HG02973 (cell line): Measurements from ENCODE around the gene WWTR1.

Experiments
- ATAC-seq: cut with Tn5 transposase; IDR thresholded peaks from one replicate; pipeline ENCODE4 v1.9.1; 2021; ENCODE audit warnings: moderate library complexity; ENCODE audit not compliant: unreplicated experiment

WWTR1 gene

DNA sequence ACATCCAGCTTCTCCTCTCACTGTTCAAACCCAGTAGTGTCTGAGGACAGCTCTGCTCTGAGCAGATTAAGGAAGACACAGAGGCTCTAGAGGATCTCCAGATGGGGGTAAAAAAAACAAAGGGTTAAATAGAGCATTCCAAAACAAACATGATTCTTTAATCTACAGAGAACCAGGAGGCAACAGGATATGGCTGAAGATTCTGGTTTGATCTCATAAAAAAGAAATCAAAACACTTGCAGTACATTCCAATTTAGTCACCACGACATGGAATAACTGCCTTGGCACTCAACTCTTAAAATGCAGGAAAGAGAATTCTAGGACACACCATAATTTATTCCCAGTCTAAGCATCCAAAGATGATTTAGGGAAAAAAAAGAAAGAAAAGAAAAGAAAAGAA lies 151.3 kb downstream of the WWTR1 start:
- no peak for ATAC-seq

DNA sequence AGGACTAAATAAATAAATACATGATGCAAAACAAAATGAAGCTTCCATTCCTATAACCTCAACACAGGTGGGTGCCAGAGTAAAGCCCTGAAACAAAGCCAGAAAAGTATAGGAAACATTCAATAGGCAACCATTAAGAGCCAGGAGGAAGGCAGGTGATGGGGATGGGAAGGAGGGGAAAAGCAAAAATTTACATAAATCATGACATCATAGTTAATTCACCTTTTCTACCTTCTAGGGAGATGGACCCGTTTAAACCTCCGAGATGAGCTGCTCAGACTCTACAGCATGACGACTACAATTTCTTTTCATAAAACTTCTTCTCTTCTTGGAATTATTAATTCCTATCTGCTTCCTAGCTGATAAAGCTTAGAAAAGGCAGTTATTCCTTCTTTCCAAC lies 155.4 kb downstream of the WWTR1 start:
- ATAC-seq = no peak

DNA sequence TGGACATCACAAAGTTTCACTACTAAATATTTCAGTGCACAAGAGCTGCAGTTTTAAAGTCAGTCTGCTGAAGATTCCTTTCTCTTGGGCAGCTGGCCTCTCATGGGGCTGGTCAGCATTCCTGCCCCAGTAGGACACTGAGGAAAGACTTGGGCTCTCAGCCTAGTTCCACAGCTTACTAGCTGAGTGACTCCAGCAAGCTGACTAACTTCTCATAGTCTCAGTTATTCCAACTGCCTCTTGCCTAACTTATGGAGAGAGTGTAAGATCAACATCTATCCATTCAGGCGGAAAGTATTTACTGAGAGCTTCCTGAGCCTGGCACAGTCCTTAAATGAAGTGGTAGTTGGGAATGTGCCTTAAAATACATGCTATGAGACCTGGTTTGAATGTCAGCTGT lies 156.3 kb downstream of the WWTR1 start:
- no peak for ATAC-seq

DNA sequence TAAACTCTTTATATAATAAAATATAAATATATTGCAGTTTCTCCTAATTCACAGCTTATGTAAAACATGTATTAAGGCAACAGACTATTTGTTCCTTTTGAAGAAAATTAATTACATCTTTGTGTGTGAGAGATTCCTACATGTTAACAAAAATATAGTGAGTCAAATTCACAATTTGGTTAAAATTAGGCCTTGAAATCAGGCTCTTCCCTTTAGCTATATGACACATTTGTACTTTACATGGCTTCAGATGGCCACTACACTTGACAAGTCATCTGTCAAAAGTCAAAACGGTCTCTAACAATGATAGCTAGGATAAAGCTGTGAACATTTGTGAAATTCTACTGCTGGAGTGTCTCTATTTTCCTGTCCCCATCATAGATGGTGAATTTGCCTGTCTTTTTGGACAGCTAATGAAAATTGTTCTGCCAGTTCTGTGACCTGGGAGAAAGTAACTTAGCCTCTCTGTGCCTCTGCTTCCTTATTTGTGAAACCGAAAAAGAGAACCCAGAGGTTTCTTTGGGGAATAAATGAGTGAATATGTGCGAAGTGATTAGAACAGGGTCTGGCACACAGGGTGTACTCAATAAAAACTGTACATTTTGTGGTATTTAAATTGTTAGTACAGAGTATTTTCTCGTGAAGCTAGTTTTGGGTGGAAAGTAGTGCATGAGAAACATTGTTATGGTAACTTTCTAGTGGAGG lies 159.7 kb downstream of the WWTR1 start:
- ATAC-seq = no peak

DNA sequence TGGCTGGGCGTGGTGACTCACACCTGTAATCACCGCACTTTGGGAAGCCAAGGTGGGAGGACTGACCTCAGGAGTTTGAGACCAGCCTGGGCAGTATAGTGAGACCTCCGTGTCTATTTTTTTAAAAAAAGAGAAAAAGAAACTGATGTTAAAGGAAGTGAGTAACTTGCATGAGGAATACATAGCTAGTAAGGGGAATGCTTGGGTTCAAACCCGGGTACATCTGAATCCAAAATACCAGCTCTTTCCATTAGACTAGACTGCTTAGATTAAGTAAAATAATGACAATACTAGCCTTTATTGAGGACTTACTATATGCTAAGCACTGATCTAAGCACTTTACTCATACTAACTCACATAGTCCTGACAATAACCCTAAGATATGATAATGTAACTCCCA lies 160.9 kb downstream of the WWTR1 start:
- no peak for ATAC-seq

DNA sequence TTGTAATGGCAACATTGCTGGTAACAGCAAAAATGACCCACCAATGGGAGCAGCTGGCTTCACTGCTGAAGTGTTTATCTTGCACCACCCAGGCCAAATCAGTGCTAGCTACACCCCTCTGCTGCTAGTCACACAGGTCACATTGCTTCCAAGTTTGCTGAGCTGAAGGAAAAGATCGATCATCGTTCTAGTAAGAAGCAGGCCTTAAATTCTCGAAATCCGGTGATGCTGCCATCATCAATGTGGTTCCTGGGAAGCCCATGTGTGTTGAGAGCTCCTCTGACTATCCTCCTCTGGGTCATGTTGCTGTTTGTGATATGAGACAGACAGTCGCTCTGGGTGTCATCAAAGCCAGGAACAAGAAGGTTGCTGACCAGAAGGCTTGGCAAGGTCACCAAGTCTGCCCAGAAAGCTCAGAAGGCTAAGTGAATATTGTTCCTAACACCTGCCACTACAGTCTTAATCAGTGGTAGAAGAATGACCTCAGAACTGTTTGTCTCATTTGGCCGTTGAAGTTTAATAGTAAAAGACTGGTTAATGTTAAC lies 162.2 kb downstream of the WWTR1 start:
- no peak for ATAC-seq

DNA sequence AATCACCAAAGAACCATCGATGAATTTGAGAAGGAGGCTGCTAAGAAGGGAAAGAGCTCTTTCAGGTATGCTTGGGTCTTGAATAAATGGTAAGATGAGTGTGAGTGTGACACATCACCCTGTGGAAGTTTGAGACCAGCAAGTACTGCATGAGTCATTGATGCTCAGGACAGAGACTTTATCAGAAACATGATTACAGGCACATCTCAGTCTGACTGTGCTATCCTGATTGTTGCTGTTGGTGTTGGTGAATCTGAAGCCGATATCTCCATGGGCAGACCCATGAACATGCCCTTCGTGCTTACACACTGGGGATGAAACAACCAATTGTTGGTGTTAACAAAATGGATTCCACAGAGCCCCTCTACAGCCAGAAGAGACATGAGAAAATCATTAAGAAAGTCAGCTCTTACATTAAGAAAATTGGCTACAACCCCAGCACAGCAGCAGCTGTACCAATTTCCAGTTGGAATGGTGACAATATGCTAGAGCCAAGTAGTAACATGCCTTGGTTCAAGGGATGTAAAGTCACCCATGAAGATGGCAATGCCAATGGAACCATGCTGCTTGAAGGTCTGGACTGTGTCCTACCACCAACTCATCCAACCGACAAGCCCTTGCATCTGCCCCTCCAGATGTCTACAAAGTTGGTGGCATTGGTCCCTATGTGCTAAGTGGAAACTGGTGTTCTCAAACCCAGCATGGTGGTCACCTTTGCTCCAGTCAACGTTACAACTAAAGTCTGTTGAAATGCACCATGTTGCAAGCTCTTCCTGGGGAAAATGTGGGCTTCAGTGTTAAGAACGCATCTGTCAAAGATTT lies 162.9 kb downstream of the WWTR1 start:
- ATAC-seq = no peak

DNA sequence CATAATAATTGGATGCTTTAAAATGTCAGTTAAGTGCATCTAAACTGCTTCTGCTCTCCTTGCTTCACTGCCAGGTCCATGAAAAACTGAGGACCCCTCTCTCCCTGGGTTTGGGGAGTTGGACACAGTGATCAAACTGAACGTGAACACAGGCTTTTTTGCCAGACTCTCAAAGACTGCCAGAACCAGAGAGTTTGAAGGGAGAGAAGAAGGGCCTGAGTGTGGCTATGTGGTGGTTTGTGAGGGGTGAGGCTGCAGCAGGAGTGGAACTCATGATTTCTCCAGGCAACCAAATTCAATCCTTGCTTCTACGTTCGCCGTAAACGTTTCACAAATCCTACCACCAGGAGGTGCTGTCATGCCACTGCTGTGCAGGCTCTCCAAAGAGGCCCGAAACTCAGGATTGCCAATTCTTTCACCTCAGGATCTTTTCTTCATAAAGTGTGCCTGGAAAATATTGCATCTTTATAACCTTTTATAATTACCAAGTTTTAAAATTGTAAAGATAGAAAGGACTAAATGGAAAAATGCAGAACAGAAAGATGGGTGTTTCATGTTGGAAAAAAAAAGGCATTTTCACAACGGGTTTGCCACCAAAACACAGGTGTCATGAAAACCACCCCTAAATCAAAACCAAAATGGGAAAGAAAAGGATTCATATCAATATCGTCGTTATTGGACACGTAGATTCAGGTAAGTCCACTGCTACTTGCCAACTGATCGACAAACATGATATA lies 163.6 kb downstream of the WWTR1 start:
- ATAC-seq = no peak

DNA sequence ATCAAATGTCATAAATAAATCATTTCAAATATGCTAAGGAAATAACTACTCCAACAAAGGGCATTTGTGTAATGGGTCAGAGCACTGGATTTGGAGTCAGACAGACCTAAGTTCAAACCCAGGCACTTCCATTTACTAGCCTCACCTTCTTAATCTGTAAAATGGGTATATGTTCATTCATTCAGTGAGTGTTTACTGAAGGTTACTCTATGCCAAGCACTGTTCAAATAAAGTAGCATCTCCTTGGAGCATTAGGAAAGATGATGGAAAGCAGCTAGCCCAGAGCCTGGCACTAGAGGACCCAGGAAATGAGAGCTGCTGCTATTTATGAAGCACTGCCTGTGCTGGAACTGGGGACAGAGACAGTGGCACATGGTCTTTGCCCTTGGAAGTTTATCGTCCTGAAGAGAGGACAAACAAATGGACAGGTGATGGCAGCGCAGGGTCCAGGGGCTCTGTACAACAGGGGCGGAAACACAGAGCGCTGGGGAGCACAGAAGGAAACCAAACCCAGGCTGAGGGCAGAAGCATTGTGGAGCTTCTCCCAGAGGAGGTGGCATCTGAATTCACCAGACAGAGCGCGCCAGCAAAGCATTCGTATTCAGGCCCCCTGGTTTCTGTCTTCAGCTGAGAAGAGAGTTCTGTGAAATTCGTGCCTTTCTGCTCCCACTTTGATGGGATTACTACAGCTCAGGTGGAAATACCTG lies 164.4 kb downstream of the WWTR1 start:
- no peak for ATAC-seq

DNA sequence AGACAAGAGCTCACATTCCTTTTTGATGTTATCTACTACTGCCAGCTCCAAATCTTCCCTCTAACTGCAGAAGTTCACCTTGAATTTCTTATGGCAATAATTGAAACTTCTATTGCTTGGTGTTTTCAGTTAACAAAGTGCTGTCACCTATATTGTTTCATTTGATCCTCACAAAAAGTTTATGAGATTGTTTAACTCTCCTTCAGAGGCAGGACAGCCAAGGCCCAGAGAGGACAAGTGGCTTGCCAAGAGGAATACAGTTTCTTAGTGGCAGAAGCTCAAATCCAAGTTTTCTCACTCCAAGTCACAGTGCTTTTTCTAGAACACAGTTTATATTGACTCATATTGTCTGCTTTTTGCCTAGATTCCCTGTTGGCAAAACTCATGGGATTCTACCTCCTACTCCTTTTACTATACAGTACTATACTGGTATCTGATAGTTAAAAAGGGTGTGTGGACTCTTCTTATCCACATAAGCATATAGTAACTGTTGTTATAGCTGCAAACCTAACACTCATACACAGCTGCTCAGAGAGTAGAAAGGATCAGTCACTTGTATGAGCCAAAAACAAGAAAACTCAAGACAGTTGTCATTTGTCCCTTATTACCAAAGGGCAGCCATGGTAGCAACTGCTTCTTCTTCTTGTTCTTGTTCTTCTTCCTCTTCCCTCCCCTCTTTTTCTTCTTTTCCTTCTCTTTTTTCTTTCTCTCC lies 167.4 kb downstream of the WWTR1 start:
- ATAC-seq = no peak

DNA sequence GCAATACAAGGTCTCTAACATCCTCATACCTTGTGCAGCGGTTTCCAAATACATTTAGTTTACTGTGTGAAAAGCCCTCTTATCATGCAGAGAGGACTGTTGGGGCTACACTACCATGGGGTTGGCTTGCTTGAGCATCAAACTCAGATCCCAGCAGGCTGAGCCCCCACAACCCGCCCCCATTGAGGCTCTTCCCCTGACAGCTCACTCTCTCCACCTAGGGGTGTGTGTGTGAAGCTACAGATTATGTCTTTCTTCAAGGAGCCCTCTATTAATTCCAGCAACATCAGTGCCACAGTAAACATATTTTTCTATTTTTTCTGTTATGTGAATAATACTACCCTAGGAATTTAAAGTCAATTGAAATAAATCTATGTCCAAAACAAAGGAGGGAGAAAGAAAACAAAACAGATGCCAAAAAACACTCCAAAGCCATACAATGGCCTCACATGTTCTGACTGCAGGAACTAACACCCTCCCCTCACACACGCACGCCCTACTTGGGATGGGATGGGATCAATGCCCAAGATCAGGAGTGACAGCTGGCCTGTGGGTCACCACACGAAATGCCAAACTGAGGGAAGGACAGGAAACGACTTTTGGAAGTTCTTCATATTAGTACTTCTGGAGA lies 168.7 kb downstream of the WWTR1 start:
- no peak for ATAC-seq

DNA sequence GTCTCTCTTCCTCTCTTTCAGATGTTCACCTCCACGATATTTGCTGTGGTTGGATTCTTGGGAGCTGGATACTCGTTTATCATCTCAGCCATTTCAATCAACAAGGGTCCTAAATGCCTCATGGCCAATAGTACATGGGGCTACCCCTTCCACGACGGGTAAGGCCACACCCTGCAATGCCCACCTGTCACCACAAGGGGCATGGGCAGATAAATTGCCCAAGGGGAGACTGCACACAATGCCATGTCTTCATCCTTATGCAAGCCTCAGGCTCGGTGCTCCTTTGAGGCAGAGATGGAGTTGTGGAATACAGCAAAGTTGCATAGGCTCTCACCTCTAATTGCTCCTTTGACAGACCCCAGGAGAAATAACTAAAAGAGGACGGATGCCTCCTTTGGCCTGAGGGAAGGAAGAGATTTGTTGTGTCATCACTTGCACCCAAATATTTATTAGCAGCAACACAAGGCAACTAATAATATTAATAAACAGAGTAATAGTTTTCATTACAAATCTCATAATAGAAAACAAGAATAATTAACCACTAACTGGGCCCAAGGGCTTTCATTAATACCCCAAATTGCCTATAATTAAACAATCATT lies 170.1 kb downstream of the WWTR1 start:
- ATAC-seq = peak; percentile 80

DNA sequence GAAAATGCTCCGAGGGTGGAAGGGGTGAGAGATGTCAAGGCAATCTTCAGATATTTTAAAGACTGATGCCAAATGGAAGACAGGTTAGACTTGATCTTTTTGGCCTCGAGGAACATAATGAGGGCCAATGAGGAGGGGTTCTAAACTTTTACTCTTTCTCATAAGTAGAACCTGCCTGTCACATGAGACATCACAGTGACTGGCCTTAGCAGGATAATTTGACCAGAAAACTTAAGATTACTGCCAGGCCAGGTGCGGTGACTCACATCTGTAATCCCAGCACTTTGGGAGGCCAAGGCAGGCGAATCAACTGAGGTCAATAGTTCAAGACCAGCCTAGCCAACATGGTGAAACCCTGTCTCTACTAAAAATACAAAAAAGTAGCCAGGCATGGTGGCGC lies 171.1 kb downstream of the WWTR1 start:
- no peak for ATAC-seq

DNA sequence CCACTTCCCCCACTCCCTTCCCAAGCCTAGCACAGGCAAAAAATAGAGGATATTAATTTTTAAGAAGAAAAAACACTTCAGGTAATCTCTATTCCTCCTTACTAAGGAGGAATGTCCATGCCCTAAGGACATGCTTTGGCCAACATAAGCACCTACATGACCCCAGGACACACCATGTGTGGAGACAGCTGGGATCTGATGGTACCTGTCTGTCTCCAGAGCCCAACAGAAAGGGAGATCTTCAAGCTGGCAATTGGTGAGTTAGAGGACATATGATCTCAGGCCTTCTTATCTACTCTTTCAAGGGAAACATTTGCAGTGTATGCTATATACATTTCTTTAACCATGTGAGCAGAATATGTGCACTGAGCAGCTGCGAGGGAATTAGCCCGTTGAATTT lies 176.3 kb downstream of the WWTR1 start:
- ATAC-seq = no peak

DNA sequence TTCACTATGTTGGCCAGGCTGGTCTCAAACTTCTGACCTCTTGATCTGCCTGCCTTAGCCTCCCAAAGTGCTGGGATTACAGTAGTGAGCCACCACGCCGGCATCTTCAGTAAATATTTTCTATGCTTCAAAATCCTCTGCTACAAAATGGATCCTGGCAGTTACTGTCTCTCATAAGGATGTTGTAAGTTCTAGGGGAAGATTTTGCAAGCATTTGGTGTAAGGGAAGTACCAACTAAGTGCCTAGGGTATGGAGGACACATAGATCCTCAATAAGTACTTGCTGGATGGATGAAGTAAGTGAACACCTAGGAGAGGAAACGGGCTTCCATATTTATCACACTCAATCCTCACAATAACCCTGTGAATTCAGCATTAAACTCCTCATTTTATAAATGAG lies 176.8 kb downstream of the WWTR1 start:
- ATAC-seq = no peak

DNA sequence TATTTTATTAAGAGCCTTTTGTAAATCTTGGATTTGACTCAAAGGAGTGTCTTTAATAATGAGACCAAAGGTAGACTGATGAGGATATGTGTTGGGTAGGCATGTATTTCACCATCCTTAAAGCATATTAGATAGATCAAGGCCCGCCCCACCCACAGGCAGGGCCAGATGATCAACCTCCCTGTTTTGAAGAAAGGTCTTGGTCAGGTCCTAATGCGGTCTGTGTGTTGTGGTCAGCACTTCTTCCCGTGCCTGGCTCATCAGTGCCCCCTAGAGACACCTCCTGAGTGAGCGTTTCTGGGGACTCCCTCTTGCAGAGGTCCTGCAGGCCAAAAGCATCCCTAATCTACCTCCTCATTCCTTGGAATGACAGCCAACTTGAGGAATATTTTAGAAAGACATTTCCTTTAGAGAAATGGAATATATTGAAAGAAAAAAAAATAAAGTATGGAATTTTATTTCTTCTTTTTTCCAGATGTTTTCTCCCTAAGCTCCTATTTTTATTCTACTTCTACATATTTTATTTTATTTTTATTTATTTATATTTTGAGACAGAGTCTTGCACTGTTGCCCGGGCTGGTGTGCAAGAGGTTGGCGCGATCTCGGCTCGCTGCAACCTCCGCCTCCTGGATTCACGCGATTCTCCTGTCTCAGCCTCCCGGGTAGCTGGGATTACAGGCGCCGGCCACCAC lies 177.4 kb downstream of the WWTR1 start:
- ATAC-seq = peak; percentile 86

DNA sequence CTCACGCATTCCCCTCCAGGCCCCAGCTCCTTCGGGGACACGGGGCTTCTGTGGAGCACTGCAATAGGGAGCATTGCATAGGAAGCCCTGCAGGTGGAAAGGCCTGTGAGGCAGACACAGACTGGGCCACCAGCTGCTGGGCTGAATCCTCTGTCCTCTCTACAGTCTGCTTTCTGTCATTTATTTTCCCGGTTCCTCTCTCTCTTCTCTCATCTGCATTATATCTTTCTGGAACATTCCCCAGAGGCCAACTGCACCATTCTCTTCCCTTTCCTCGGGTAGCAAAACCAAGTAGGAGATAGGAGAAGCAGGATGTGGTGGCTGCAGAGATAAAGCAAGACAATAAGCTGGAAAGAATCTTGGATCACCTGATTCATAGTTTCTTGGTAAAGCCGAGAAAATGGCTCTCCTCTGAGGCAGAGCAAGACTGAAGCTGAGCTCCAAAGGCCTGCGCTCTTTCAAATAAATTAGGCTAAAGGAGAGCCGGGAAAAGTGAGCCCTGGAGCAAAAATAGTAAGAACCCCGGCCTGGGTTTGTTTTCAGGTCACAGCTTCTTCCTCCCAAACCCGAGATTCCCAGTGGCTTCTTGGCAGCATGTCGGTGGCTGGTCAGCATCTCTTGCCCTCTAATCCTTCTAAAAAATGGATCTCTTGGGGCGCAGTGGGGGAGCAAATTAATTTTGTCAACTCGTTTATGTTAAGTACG lies 178.1 kb downstream of the WWTR1 start:
- ATAC-seq = no peak

DNA sequence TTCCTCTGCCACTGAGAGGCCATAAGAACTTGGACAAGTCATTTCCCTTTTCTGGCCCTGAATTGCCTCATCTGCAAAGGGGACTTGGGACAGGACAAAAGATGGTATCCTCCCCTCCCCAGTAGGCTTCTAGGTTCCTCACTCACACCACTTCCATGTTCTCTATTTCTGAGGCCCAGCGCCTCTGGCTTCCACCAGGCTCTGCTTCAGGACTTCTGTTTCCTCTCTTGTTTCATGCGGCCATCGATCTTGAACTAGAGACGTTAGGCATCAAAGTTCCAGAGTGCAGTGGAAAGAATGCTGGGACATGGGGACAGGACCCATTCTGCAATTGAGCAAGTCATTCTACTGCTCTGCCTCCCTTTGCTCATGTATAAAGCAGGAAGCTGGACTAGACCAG lies 181.6 kb downstream of the WWTR1 start:
- no peak for ATAC-seq
